DMS53 treated with DMSO at 0.1 percent for 48 hours (cell line): ENCODE measurements around the gene FUT8.

Source experiments
- DNase-seq: peaks from one replicate; lab custom pipeline; 2025; ENCODE audit not compliant: unreplicated experiment; lab: John Stamatoyannopoulos, UW

Gene FUT8

DNA sequence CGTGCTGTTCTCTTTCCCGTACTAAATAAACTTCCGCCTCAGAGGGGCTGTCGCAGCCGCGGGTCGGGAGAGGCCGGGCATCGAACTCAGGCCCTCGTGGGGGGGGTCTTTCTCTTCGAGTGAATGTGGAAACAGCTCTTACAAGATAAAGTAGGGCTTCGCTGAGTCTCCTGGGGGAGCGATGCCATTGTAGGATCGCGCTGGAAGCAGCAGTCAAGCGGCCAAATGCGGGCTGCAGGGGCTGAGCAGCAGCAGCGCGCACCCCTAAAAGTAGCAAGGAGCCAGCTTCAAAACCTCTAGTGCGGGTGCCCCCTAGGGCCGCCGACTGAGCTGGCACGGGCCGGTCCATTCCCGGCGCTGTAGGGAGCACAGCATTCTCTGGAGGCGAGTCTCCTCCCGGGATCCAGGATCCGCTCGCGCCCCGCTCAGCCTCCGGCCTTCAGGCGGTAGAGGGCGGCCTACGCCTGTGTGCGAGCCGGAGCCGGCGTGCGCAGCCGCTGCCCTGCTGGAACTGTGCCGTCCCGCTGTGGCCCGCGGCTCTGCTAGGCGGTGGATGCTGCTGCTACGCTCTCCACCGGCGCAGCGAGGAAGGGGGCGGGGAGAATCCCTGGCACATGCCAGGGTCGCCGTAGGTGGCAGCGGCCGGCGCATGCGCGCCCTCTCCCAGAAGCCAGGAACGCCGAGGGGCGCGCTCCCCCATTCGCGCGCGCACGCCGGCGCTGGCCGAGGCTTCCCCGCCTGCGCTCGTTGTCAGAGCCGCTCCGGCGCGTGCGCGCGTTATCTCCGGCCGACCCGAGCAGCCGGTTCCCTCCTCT lies at the start of gene FUT8:
TSS of gene FUT8 (plus strand) at position 699 of the 815 bp plus-strand sequence. CDS start 148,834 bp downstream, outside the sequence.
- DNase-seq: peak; percentile 79

DNA sequence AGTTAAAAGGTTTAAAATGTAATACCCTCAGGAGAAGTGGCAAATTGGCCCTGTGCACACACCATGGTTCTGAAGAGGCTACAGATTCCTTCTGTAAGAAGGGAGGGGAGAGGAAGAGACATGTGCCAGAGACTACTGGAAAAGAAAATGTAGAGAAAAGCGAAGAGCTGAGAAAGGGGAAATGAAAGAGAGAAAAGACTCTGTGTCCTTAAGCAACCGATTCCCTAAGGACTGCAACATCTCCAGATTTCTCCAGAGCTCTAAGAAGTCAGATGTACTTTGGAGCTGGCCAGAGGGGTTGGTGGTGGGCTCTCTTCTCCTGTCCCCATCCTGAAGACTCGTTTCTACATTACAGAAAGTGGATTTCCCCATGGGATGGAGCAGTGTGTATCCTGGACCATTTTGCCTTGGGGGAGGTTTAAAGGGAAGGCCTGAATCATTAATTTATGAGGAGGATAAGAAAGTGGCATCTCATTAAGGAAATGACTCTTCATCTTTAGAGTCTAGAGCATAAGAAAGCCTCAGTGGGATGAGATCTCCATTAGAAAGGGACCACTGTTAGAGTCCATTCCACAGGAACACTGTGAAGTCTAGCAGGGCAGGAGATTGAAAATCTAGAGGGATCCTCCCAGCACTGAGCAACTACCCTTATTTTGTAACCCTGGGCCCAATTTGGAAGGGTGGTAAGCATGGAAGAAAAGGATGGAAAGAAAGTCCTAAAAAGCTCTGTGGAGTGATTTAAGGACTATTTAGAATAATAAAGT lies 45.5 kb upstream of the FUT8 start:
- no peak for DNase-seq

GRCh38 chr14:65369560-65369959 lies 43.0 kb upstream of the FUT8 start:
- no peak for DNase-seq

GRCh38 chr14:65370801-65371248 lies 41.7 kb upstream of the FUT8 start:
- DNase-seq: no peak

DNA sequence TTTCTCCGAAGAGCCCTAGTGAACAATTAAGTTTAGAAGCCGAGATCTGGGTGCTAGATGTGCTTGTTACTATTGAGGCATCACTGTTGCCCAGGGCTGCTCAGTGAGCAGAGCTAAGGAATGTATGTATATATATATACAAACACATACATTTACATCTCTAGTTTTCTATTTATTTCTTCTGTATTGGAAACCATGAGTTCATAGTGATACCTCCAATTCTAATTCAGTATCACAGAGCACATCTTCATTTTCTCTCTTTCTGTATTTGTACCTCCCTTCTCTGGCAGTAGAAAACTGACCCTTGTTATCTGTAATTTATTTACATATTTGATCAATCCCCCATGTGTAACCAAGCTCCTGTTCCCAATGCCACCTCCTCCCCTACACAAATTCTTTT lies 40.7 kb upstream of the FUT8 start:
- no peak for DNase-seq

DNA sequence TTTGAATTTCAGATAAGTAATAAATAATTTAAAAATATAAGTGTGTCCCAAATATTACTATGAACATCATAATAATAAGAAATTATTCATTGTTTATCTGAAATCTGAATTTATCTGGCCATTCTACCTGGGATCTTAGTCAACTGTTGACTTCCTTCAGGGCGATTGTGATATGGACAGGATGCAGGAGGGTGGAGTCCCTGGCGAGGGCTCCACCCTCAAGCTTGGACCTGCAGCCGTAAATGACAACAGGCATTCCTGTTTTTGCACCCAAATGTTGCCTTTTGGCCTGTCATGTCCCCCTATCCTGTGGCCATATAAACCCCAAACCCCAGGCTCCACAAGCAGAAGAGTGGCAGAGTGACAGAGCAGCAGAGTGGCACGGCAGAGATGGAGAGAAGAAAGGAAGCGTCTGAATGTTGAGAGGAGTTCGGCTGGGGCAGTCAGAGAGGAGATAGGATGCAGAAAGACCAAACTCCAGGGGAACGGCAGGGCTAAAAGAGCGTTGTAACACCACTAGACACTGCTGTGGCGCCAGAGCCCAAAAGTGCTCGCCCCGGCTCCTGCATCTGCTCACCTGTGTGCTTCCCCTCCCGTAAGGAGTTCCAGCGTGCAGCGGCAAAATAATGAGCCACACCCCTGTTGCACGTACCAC lies 39.4 kb upstream of the FUT8 start:
- DNase-seq: peak; percentile 4

DNA sequence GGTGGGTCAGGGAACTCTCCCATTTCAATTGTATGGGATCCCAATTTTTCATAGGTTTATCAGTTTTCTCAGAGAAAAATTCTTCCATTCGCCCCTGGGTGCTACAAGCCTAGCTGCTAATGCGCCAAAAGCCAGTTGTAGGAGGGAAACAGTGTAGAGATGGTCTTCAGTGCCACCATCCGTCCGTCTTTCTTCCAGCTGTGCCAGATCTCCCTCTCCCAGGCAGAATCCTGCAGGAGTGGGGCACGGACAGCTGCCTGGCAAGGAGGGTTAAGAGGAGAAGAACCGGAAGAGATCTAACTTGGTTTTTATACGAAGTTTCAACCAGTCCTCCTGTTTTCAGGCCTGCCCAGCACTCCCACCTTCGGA lies 38.9 kb upstream of the FUT8 start:
- DNase-seq: peak; percentile 2

GRCh38 chr14:65377576-65377975 lies 35.0 kb upstream of the FUT8 start:
- DNase-seq: no peak

- DNase-seq: no peak
These were observed 29.9 kb upstream of the FUT8 start for GRCh38 chr14:65382586-65382985.

DNA sequence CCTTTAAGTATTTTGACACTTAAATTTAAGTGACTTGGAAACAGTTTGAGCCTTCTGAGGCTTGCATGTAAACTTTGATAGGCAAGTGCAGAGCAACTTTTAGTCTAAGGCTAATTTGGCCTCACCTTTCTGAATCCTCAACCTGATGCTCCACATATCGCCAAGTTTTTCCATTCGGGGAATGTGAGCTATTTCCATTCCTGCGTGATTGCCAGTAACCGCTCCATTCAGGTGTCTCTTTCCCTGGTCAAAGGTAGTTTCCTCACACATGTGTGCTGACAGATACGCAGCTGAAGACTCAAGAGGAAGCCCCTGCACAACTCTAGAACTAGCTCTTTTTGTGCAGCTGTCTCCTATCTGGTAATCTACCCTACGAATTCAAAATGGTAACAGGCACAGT lies 25.4 kb upstream of the FUT8 start:
- no peak for DNase-seq

GRCh38 chr14:65387628-65388027 lies 24.9 kb upstream of the FUT8 start:
- DNase-seq: no peak

GRCh38 chr14:65392296-65392695 lies 20.2 kb upstream of the FUT8 start:
- no peak for DNase-seq

- no peak for DNase-seq
These were observed 16.2 kb upstream of the FUT8 start for GRCh38 chr14:65396082-65396910.

GRCh38 chr14:65403231-65403630 lies 9.3 kb upstream of the FUT8 start:
- no peak for DNase-seq

DNA sequence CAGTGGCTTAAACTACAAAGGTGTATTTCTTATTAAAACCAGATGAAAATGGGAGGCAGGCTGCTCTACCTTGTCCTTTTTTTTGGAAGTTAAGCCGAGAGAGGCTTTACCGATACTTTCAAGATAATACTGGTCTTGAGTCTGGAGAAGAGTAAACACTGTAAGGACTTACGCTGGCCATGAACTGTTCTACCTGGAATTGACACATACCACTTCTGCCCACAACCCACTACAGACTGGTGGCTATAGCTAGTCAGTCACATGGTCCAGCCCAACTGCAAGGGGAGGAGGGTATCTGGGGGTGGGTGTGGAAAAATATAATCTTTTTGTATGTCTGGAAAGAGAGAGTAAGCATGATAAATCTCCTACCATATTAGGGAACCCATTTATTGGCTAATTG lies 4.4 kb upstream of the FUT8 start:
- DNase-seq: no peak

DNA sequence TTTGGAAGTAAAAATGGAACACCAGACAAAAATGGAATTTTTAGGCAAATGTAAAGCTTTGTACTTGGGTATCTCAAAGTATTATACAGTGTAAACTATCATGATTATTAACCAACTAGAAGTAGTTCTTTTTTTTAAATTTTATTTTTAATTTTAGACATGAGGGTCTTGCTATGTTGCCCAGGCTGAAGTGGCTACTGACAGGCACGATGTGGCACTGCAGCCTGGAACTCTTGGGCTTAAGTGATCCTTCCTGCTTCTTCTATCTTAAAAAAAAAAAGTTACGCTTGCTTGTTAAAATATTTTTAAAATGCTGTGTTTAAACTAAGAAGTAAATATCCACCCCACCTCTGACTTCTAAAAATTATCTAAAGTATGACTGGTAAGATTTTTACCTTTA lies 1.9 kb upstream of the FUT8 start:
- no peak for DNase-seq

- peak; percentile 70 for DNase-seq
These were observed 886 bp upstream of the FUT8 start for GRCh38 chr14:65411656-65412031.

GRCh38 chr14:65412856-65413738 lies 567 bp downstream of the FUT8 start:
- DNase-seq: peak; percentile 39

- DNase-seq: no peak
These were observed 1.2 kb downstream of the FUT8 start for GRCh38 chr14:65413739-65414045.

DNA sequence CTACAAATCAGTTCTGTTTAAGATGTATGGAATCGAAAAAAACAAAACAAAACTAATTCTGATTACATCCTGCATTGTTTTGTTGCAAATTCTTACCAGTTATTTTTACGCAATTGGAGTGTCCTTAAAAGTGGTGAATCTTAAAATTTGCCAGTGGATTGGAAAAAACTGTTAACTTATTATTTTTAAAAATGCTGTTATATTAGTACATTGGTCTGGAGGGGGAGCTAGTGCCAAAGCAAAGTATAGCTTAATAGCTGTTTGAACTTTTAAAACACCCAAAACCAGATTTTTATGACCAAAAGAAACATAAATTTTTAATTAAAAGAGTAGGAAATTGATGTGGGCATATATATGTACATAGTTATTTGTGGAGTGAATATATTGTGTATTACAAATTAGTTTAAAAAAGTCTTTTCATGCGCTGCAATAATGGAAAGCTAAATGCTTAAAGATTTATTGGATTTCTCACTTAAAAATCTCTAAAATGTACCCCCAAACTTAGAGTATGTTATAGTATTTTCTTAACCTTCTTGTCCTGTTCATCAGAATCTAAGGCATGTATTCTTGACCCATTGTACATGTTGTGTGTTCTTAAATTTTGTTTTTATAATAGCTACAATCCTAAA lies 2.5 kb downstream of the FUT8 start:
- DNase-seq: peak; percentile 6
